GM23248 (cell line): ENCODE measurements around the gene ABLIM1. TPM values are rescaled to one million over a fixed set of nuclear protein-coding genes. Genes with fewer than 3 reads are reported as not detected.

Experiments
- DNase-seq: peaks from one replicate; pipeline ENCODE4 v3.0.0-alpha.2; 2015
- H2AFZ ChIP-seq: fragments of 200-600 bp; sonication (generic); 2 replicates; pipeline ENCODE4 v1.6.1; 2016; ENCODE audit warnings: antibody characterized with exemption
- H3F3A ChIP-seq: fragments of 200-600 bp; sonication (generic); 2 replicates; pipeline ENCODE4 v1.6.1; 2016; ENCODE audit warnings: mild to moderate bottlenecking, antibody characterized with exemption, mixed run types; ENCODE audit not compliant: insufficient read depth
- H3K27ac ChIP-seq: fragments of 200-600 bp; sonication (generic); 2 replicates; pipeline ENCODE4 v1.5.1; 2016; ENCODE audit warnings: mild to moderate bottlenecking
- H3K27me3 ChIP-seq: fragments of 200-600 bp; sonication (generic); replicated peaks from 2 replicates; pipeline ENCODE4 v1.6.1; 2016; ENCODE audit warnings: mild to moderate bottlenecking; ENCODE audit not compliant: insufficient read depth
- H3K36me3 ChIP-seq: fragments of 200-600 bp; sonication (generic); 2 replicates; pipeline ENCODE4 v1.6.1; 2016; ENCODE audit warnings: low read depth, mild to moderate bottlenecking
- H3K4me1 ChIP-seq: fragments of 200-600 bp; sonication (generic); 2 replicates; pipeline ENCODE4 v1.6.1; 2016; ENCODE audit warnings: mild to moderate bottlenecking; ENCODE audit not compliant: insufficient read depth
- H3K4me2 ChIP-seq: fragments of 200-600 bp; sonication (generic); one replicate; pipeline ENCODE4 v1.6.1; 2016; ENCODE audit warnings: mild to moderate bottlenecking; ENCODE audit not compliant: unreplicated experiment
- H3K4me3 ChIP-seq: fragments of 200-600 bp; sonication (generic); 2 replicates; pipeline ENCODE4 v1.5.1; 2016; ENCODE audit warnings: mild to moderate bottlenecking
- H3K79me2 ChIP-seq: fragments of 200-600 bp; sonication (generic); 2 replicates; pipeline ENCODE4 v1.6.1; 2016; ENCODE audit warnings: mild to moderate bottlenecking; ENCODE audit not compliant: insufficient read depth
- H3K9ac ChIP-seq: fragments of 200-600 bp; sonication (generic); 2 replicates; pipeline ENCODE4 v1.6.1; 2016; ENCODE audit warnings: mild to moderate bottlenecking
- H3K9me2 ChIP-seq: fragments of 200-600 bp; sonication (generic); 2 replicates; pipeline ENCODE4 v1.6.1; 2016; ENCODE audit warnings: mixed run types, mild to moderate bottlenecking, moderate library complexity; ENCODE audit not compliant: insufficient read depth
- H3K9me3 ChIP-seq: fragments of 200-600 bp; sonication (generic); one replicate; pipeline ENCODE4 v1.6.1; 2017; ENCODE audit warnings: low read depth
- H4K20me1 ChIP-seq: fragments of 200-600 bp; sonication (generic); 2 replicates; pipeline ENCODE4 v1.6.0; 2016; ENCODE audit not compliant: insufficient read depth
- EZH2 ChIP-seq: fragments of 200-600 bp; sonication (generic); IDR thresholded peaks from 2 replicates; pipeline ENCODE4 v1.6.1; 2018; ENCODE audit warnings: antibody characterized with exemption, mild to moderate bottlenecking; ENCODE audit not compliant: insufficient read depth, poor library complexity, severe bottlenecking
- EZH2phosphoT487 ChIP-seq: fragments of 200-600 bp; sonication (generic); IDR thresholded peaks from 2 replicates; pipeline ENCODE4 v1.6.1; 2018; ENCODE audit warnings: antibody characterized with exemption, moderate library complexity, mild to moderate bottlenecking, low read depth; ENCODE audit not compliant: insufficient read depth
- WGBS, 2 experiments: methylation state at CpG; one replicate each; pipeline ENCODE4 v1.1.6; 2015 to 2017; ENCODE audit warnings: low lambda C conversion rate in 2 of 2, low coverage in 1 of 2; ENCODE audit errors: missing lambda C conversion rate in 2 of 2; 5-methylcytosine and 5-hydroxymethylcytosine counted together
- in situ Hi-C: fragments of 300-500 bp; cut with MboI; formaldehyde crosslinking; loops from 2 replicates; pipeline ENCODE4 v1.15.0; 2020
- polyA plus RNA-seq: library from polyadenylated mRNA; unstranded; fragments of >200 nt; fragmentation: Nextera tagmentation; extraction: Ambion mirVana; gene quantifications from 2 replicates; pipeline ENCODE4 v1.2.1, GENCODE V29; 2016
- total RNA-seq: library from RNA; depleted of rRNA; stranded (reverse); fragments of >200 nt; shearing (Covaris generic); gene quantifications from 2 replicates; pipeline ENCODE4 v1.2.3, GENCODE V29; 2014

ABLIM1 gene
- total and polyA plus RNA-seq, 2 experiments from 2014 or later: 0.54 to 0.78 TPM

GRCh38 chr10:114448897-114449296, 209.2 kb downstream of the ABLIM1 start:
- Histone ChIP-seq H2AFZ (no peak overlapping the region), H3K9me3 (no peaks in the 10 kb centered on the region), H3K36me3 (no peaks in the 10 kb centered on the region), H3K4me3 (no peak overlapping the region), H3K27ac (no peak overlapping the region), H3K79me2 (no peaks in the 10 kb centered on the region), H3K4me2 (no peak overlapping the region), H3F3A (no peaks in the 10 kb centered on the region), H3K4me1 (no peaks in the 10 kb centered on the region), H3K27me3 (no peaks in the 10 kb centered on the region; the same call in 1 of the 2 replicates), H3K9ac (no peak overlapping the region), H4K20me1 (no peaks in the 10 kb centered on the region), H3K9me2 (no peaks in the 10 kb centered on the region)
- no peak for DNase-seq
- WGBS, 2 experiments: 18 to 23% methylated on average over 2 of the region's 2 CpGs
- in situ Hi-C loops: no loop called here
- no peak for TF ChIP-seq EZH2
- no peak for TF ChIP-seq EZH2phosphoT487

DNA sequence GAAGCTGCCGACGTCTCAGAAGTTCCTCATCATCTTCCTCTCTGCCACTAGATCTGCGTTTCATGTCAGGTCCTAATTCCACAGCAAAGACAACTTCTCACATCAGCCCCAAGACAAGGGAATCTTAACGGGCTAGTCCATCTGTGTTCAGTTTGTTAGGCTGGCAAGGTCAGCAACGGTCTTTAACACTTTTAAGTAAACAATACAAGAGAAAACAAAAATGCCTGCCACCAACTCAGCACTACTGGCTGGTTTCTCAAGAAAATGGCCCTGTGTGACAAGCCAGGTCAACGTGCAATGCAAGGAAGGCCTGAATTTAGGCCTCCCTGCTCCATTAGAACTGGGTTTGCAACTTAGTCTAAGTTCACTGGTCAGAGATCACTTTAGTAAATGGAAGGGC, 212.7 kb downstream of the ABLIM1 start:
- no peak overlapping the region for H3K4me3 ChIP-seq
- H3K9me2 ChIP-seq: no peaks in the 10 kb centered on the region
- no peaks in the 10 kb centered on the region for H3K4me1 ChIP-seq
- TF ChIP-seq EZH2: no peak
- TF ChIP-seq EZH2phosphoT487: no peak
- H3K9ac ChIP-seq: no peak overlapping the region
- no peak overlapping the region for H2AFZ ChIP-seq
- H3K36me3 ChIP-seq: no peaks in the 10 kb centered on the region
- no peak overlapping the region for H3K27ac ChIP-seq
- no peaks in the 10 kb centered on the region for H3K9me3 ChIP-seq
- H3K79me2 ChIP-seq: no peaks in the 10 kb centered on the region
- DNase-seq: no peak
- no peak overlapping the region for H3K4me2 ChIP-seq
- in situ Hi-C loops: no loop called here
- H4K20me1 ChIP-seq: no peaks in the 10 kb centered on the region
- peaks cover 3% of the 10 kb centered on the region; the same call in 1 of the 2 replicates for H3K27me3 ChIP-seq
- whole genome bisulfite sequencing, 2 experiments: 21 to 26% methylated on average over 6 of the region's 6 CpGs
- H3F3A ChIP-seq: no peaks in the 10 kb centered on the region

- Histone ChIP-seq H3K4me2 (no peak overlapping the region), H2AFZ (no peak overlapping the region), H3K9me2 (no peaks in the 10 kb centered on the region), H3K4me3 (no peak overlapping the region), H4K20me1 (no peaks in the 10 kb centered on the region), H3K79me2 (no peaks in the 10 kb centered on the region), H3K27me3 (peaks cover 3% of the 10 kb centered on the region; the same call in 1 of the 2 replicates), H3F3A (no peaks in the 10 kb centered on the region), H3K4me1 (no peaks in the 10 kb centered on the region), H3K36me3 (no peaks in the 10 kb centered on the region), H3K27ac (no peak overlapping the region), H3K9me3 (no peaks in the 10 kb centered on the region), H3K9ac (no peak overlapping the region)
- TF ChIP-seq EZH2 (no peak), EZH2phosphoT487 (no peak)
- no peak for DNase-seq
- in situ Hi-C loops: no loop called here
Measured at GRCh38 chr10:114444819-114445218, 213.3 kb downstream of the ABLIM1 start.

DNA sequence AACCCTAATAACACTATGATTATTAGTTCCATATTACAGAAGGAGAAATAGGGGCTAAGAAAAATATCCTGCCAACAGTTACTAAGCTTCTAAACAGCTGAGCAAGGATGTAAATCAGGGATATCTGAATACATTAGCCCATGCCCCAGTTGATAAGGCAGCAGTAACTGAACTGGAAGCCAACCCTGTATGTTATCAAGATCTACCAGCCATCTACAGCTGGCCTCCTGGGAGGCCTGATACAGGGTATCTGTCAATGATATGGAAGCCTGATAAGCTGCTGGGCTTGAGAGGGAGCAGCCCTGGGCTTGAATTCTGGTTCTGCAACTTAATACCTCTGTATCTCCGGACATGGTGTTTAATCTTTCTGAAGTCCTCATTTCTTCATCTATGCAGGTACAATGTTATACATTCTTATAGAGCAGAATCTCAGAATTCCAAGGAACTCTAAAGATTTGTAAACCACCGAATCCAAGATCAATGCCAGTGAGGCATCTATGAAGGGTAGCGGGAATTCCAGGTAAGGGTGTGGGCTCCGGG, 215.9 kb downstream of the ABLIM1 start:
- in situ Hi-C loops: no loop called here
- WGBS, 2 experiments: 64 to 73% methylated on average over 4 of the region's 4 CpGs
- H3K36me3 ChIP-seq: no peaks in the 10 kb centered on the region

GRCh38 chr10:114441107-114441506, 217.0 kb downstream of the ABLIM1 start:
- 59 to 71% methylated on average over 1 of the region's 1 CpG for WGBS, 2 experiments
- no peak overlapping the region for H3K4me3 ChIP-seq
- H3K79me2 ChIP-seq: no peaks in the 10 kb centered on the region
- no peak overlapping the region for H2AFZ ChIP-seq
- no peak overlapping the region for H3K27ac ChIP-seq
- in situ Hi-C loops: no loop called here
- H3F3A ChIP-seq: no peaks in the 10 kb centered on the region
- no peak overlapping the region for H3K9ac ChIP-seq
- no peak overlapping the region for H3K4me2 ChIP-seq
- DNase-seq: no peak
- H3K36me3 ChIP-seq: no peaks in the 10 kb centered on the region
- peaks cover 3% of the 10 kb centered on the region; the same call in 1 of the 2 replicates for H3K27me3 ChIP-seq
- no peak for TF ChIP-seq EZH2phosphoT487
- TF ChIP-seq EZH2: no peak
- no peaks in the 10 kb centered on the region for H4K20me1 ChIP-seq
- no peaks in the 10 kb centered on the region for H3K9me2 ChIP-seq
- H3K4me1 ChIP-seq: no peaks in the 10 kb centered on the region
- H3K9me3 ChIP-seq: no peaks in the 10 kb centered on the region

More for the DNA sequence above, 215.9 kb downstream of the ABLIM1 start:
- H2AFZ ChIP-seq: no peak overlapping the region
- no peaks in the 10 kb centered on the region for H4K20me1 ChIP-seq
- H3K9ac ChIP-seq: no peak overlapping the region
- H3F3A ChIP-seq: no peaks in the 10 kb centered on the region
- H3K4me3 ChIP-seq: no peak overlapping the region
- H3K9me3 ChIP-seq: no peaks in the 10 kb centered on the region
- DNase-seq: no peak
- H3K27me3 ChIP-seq: peaks cover 3% of the 10 kb centered on the region; the same call in 1 of the 2 replicates
- H3K9me2 ChIP-seq: no peaks in the 10 kb centered on the region
- H3K79me2 ChIP-seq: no peaks in the 10 kb centered on the region
- no peak for TF ChIP-seq EZH2
- TF ChIP-seq EZH2phosphoT487: no peak
- H3K4me2 ChIP-seq: no peak overlapping the region
- no peak overlapping the region for H3K27ac ChIP-seq
- no peaks in the 10 kb centered on the region for H3K4me1 ChIP-seq
